ENCODE data around the gene AKT3. TPM values are rescaled to one million over a fixed set of nuclear protein-coding genes. Genes with fewer than 3 reads are reported as not detected.

AKT3 gene
- total RNA-seq, 1 experiment from 2014 or later: 133 TPM

GRCh38 chr1:243520831-243521230, 329.2 kb downstream of the AKT3 start:
- Histone ChIP-seq H3K27ac (no peak overlapping the region), H3K36me3 (ENCODE audit: low read depth) (peaks cover 12% of the 10 kb centered on the region), H3K4me2 (no peak overlapping the region), H4K20me1 (ENCODE audit: insufficient read depth) (no peaks in the 10 kb centered on the region), H3F3A (ENCODE audit: insufficient read depth, low read depth) (peaks cover 7% of the 10 kb centered on the region; the same call in 1 of the 2 replicates), H3K27me3 (ENCODE audit: insufficient read depth, low read depth) (no peaks in the 10 kb centered on the region), H3K4me1 (replicated peaks; ENCODE audit: insufficient read depth) (peaks cover 9% of the 10 kb centered on the region), H3K9me2 (ENCODE audit: insufficient read depth) (no peaks in the 10 kb centered on the region), H3K79me2 (ENCODE audit: low read depth) (no peaks in the 10 kb centered on the region), H3K4me3 (no peak overlapping the region), H3K9me3 (ENCODE audit: insufficient read depth, low read depth) (peaks cover 5% of the 10 kb centered on the region; the same call in 1 of the 2 replicates), H2AFZ (no peak overlapping the region)
- ChIA-PET CTCF (no interaction called here), POLR2A (ENCODE audit: unreplicated experiment) (no interaction called here)
- TF ChIP-seq EZH2 (IDR thresholded peaks at IDR 0.05; ENCODE audit: low read depth): no peak
- TF ChIP-seq CTCF (conservative IDR thresholded peaks at IDR 0.05): no peak
- intact Hi-C loops (cut with micrococcal nuclease; ENCODE audit: unreplicated experiment): no loop called here
- BruUV-seq (replicated peaks): no TSS peak
- no peak for DNase-seq

- no peaks in the 10 kb centered on the region for H3K9me2 ChIP-seq (ENCODE audit: insufficient read depth)
Measured at GRCh38 chr1:243514927-243515326, 335.1 kb downstream of the AKT3 start.

GRCh38 chr1:243513726-243514491, 336.1 kb downstream of the AKT3 start:
- H3K4me2 ChIP-seq: no peak overlapping the region
- peak in 1 of 2 experiments; percentile 39 for DNase-seq
- intact Hi-C loops (cut with micrococcal nuclease; ENCODE audit: unreplicated experiment): no loop called here

More at GRCh38 chr1:243514927-243515326, 335.1 kb downstream of the AKT3 start:
- ChIA-PET CTCF (no interaction called here), POLR2A (ENCODE audit: unreplicated experiment) (no interaction called here)
- Histone ChIP-seq H4K20me1 (ENCODE audit: insufficient read depth) (no peaks in the 10 kb centered on the region), H3F3A (ENCODE audit: insufficient read depth, low read depth) (no peaks in the 10 kb centered on the region), H3K27ac (no peak overlapping the region), H3K27me3 (ENCODE audit: insufficient read depth, low read depth) (no peaks in the 10 kb centered on the region), H2AFZ (no peak overlapping the region), H3K4me3 (no peak overlapping the region), H3K4me2 (no peak overlapping the region), H3K79me2 (ENCODE audit: low read depth) (no peaks in the 10 kb centered on the region), H3K4me1 (replicated peaks; ENCODE audit: insufficient read depth) (peaks cover 9% of the 10 kb centered on the region; the same call in 1 of the 2 replicates), H3K36me3 (ENCODE audit: low read depth) (peaks cover 23% of the 10 kb centered on the region), H3K9me3 (ENCODE audit: insufficient read depth, low read depth) (peaks cover 5% of the 10 kb centered on the region; the same call in 1 of the 2 replicates)
- no peak for DNase-seq
- no peak for TF ChIP-seq EZH2 (IDR thresholded peaks at IDR 0.05; ENCODE audit: low read depth)
- TF ChIP-seq CTCF (conservative IDR thresholded peaks at IDR 0.05): no peak
- no TSS peak for BruUV-seq (replicated peaks)
- intact Hi-C loops (cut with micrococcal nuclease; ENCODE audit: unreplicated experiment): no loop called here

More at GRCh38 chr1:243513726-243514491, 336.1 kb downstream of the AKT3 start:
- no peaks in the 10 kb centered on the region for H3K27me3 ChIP-seq (ENCODE audit: insufficient read depth, low read depth)
- H3K9me2 ChIP-seq (ENCODE audit: insufficient read depth): no peaks in the 10 kb centered on the region
- no peak overlapping the region for H3K27ac ChIP-seq
- no peak overlapping the region for H3K4me3 ChIP-seq
- H3K79me2 ChIP-seq (ENCODE audit: low read depth): no peaks in the 10 kb centered on the region
- H3F3A ChIP-seq (ENCODE audit: insufficient read depth, low read depth): no peaks in the 10 kb centered on the region
- H3K9me3 ChIP-seq (ENCODE audit: insufficient read depth, low read depth): peaks cover 5% of the 10 kb centered on the region; the same call in 1 of the 2 replicates
- H3K36me3 ChIP-seq (ENCODE audit: low read depth): peaks cover 29% of the 10 kb centered on the region
- H4K20me1 ChIP-seq (ENCODE audit: insufficient read depth): no peaks in the 10 kb centered on the region
- no TSS peak for BruUV-seq (replicated peaks)
- ChIA-PET POLR2A (ENCODE audit: unreplicated experiment) (interaction anchor here (0.6 kb wide), 1 partner anchor 52 kb away, joined by 4 read pairs; no protein-coding TSS in a partner anchor), CTCF (no interaction called here)
- no peak for TF ChIP-seq CTCF (conservative IDR thresholded peaks at IDR 0.05)
- TF ChIP-seq EZH2 (IDR thresholded peaks at IDR 0.05; ENCODE audit: low read depth): no peak
- H3K4me1 ChIP-seq (replicated peaks; ENCODE audit: insufficient read depth): peaks cover 9% of the 10 kb centered on the region; the same call in 1 of the 2 replicates
- no peak overlapping the region for H2AFZ ChIP-seq

Measured in PC-9 (cell line).